H54 (cell line): ENCODE data around the gene NUP98.
"Not testable (repeated sequence)": the region's sequence is repeated elsewhere in the genome, so short reads cannot be mapped to it uniquely, and the experiment has no call there.

ENCODE experiments used
- DNase-seq: peaks from one replicate; pipeline ENCODE4 v3.0.0; 2011; ENCODE audit warnings: low spot score, mixed read lengths; ENCODE audit not compliant: insufficient read length
- FAIRE-seq: peaks from 3 replicates; lab custom pipeline; 2011; peaks lifted over from hg19 to GRCh38; lab: Jason Lieb, UNC
- POLR2A ChIP-seq: IDR thresholded peaks from 2 replicates; pipeline ENCODE4 v1.6.1; 2011; ENCODE audit warnings: low read depth, mild to moderate bottlenecking, low read length

The NUP98 gene

DNA sequence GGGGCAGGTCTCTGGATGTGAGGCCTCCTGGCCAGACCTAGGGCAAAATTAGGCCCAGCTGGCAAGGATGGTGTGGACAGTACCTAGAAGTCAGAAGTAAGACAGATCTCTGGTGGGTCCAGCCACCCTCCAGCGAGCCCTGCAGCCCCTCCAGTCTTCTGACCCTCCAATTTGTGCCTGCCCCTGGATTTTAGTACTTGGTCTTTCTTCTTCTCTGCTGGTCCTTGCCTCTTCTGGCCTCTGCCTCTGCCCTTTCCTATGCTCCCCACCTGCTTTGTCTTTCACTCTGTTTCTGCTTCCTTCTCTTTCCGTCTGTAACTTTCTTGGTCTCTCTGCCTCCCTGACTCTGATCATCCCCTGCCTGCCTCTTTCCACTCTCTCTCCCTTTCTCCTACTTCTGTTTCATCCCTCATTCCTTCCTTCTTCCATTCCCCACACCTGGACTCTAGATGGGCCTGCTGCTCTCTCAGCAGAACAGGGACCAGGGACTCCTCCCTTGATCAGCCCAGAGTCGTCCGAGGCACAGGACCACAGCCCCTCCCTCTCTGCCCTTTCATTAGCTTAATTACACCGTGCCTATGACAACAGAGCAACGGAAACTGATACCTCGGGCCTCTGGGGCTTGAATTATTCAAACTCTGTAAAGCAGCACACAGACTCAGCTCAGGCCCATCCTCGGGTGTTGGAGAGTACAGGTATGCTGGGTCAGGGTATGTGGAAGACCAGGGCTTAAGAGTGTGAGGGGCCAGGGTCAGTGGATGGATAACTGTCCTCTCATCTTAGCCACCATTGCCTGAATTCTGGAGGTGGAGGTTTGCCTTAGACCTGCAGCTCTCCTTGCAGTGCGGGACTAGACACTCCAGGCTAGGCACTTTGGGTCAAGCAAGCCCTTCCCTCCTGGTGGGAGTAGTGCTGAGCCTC, 125.8 kb downstream of the NUP98 start, which contains the start of gene CHRNA10:
Gene CHRNA10 (minus strand): TSS at position 51 of the 921 bp plus-strand sequence. CDS start 72 bp downstream, outside the sequence.
- TF ChIP-seq POLR2A = no peak
- FAIRE-seq (no peak), DNase-seq (no peak)

DNA sequence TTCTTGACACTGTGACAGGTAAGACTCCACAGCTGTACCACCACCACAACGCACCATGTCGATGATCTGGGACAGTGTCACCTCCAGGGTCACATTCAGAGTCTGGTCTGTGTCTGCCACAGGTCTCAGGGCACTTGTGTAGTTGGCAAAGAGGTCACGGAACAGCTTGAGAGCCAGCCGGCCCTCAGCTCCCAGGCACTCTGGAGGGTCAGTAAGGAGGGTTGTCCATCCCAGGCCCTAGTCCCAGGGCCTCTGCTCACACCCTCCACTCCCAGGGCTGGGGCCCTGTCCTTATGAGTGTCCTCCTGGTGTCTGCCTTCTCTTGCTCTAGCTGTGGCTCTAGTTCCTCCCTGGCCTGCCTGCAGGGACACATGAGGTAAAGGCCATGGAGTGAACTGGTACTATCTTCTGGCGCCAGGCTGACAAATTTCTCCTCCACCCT, 127.6 kb downstream of the NUP98 start:
- DNase-seq = no peak
- TF ChIP-seq POLR2A = no peak
- no peak for FAIRE-seq

DNA sequence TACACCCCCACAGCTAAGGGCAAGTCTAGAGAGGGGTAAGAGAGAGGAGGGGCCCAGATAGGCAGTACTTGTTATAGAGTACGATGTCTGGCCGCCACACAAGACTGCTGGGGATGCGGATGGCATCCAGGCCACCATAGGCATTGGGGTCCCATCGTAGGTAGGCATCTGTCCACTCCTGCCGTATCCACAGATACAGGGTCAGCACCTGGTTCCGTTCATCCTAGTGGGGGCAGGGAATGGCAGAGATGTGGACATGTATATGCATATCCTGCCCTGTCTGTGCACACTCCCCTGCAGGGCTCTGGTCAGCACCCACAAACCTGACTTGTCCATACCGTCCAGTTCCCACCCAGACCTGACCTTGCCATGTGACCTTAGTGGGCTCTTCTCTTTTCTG, 128.2 kb downstream of the NUP98 start:
- TF ChIP-seq POLR2A = no peak
- no peak for FAIRE-seq
- DNase-seq = no peak

DNA sequence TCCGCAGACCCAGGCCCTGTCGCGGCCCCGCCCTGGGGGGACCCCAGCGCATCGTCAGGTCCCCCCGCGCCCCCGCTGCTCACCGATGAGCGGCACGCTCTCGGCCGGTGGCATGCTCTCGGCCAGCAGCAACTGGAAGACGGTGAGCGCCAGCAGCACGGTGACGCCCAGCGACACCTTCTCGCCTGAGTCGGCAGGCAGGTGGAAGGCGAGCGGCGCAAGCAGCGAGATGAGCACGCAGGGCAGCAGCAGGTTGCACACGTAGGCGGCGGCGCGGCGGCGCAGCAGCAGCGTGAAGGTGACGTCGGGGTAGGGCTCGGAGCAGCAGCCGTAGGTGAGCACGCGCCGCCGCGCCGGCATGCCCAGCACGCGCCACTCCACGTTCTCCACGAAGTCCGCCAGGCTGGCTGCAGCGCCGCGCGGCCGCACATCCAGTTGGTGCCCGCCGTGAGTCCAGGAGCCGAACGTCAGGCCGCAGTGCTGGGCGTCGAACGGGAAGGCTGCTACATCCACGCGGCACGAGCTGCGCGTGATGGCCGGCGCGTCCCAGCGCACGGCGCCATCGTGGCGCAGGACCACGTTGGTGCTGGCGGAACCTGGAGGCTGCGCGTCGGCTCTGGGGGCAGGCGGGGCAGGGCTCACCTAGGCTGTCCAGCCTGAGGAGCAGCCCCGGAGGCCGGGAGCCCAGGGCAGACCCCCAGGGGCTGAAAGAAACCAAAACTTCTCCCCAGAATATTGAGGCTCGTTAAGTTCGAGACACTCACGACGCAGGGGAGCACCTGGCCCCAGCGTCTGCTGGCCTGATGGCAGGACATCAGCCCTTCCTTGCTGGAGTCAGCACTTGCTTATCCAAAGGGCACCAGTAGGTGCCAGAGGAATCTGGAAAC, 130.0 kb downstream of the NUP98 start:
- FAIRE-seq (no peak), DNase-seq (no peak)
- no peak for TF ChIP-seq POLR2A

DNA sequence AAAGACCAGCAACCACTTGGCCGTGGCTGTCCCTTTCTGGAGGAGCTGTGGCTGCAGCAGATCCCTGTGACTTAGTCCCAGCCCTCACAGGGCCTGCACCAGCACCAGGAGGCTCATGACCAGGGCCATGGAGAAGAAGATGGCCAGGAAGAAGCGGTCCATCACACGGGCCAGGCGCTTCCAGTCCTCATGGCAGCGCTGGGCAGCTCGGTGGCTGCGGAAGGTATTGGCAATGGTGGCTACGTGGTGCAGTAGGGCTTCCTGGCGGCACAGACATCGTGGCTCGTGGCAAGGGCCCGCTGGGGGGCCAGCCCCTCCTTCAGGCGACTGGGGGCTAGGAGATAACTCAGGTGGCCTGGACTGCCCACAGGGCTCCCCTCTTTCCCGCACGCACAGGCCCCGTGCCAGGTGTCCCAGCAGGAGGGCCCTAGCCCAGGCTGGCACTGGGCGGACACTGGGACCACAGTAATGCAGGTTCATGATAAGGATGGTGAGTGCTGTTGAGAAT, 131.3 kb downstream of the NUP98 start:
- DNase-seq = no peak
- no peak for TF ChIP-seq POLR2A
- FAIRE-seq = no peak

DNA sequence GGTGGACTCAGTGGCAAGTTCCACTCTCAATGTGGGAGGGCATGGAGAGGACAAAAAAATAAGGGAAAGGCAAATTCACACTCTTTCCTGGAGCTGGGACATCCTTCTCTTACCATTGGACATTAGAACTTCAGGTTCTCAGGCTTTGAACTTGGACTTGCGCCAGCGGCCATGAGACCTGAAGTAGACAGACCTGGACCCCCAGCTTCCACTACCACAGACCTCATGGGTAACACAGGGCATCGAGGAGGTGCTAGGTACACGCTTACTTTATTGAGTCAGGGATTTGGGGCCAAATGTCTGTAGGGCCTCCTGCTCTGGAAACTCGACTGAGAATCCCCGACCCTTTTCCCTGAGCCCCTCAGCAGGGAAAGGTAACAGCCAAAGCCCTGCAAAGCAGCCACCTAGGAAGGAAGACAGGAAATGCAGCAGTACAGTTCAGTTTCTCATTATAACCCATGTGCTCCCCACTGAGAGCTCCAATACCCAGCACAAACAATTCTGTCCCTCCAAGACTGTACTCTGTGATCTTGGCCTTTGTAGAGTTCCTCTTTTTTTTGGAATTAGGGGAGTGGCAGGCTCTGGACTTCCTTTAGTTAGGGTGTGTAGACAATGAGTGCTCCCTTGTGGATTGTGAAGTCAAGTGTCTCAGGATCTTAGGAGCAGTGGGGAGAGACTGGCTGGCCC, 131.9 kb downstream of the NUP98 start:
- TF ChIP-seq POLR2A = no peak
- DNase-seq (no peak), FAIRE-seq (no peak)

DNA sequence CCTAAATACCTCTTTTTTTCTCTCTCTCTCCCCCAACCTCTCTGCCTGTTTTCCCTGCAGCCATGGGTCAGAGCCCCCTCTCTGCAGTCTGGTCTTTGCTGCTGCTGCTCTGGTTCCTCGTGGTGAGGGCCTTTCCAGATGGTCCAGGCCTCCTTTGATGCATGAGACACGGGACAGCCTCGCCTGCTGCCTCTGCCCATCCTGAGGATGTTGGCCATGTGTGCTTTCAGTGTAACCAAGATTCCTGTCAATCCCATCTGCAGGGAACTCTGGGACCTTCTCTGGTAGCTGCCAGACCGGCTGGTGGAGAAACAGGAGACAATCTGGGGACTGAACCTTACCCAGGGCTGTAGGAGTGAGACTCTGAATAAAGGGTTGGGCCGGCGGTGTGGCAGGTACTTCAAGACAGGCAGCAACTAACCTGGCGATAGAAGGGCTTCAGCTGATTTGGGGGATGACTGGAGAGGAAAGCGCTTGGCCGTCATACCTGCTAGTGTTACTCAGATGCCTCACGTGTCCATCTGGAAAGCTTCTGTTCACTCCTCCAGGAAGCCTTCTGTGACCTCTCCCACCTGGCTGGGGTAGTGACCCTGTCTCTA, 133.2 kb downstream of the NUP98 start:
- no peak for FAIRE-seq
- no peak for DNase-seq
- TF ChIP-seq POLR2A = no peak

DNA sequence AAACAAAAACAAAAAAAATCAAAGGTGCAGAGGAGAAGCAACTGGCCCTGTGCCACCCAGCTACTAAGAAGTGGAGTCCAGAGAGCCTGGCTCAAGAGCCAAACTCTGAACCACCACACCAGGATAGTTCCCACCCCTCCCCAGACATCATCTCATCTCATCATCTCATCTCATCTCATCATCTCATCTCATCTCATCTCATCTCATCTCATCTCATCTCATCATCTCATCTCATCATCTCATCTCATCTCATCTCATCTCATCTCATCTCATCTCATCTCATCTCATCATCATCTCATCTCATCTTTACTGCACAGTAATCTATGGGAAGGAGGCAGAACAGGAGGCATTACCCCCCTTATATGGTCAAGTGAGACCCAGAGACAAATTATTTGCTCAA, 134.5 kb downstream of the NUP98 start:
- FAIRE-seq = no peak

DNA sequence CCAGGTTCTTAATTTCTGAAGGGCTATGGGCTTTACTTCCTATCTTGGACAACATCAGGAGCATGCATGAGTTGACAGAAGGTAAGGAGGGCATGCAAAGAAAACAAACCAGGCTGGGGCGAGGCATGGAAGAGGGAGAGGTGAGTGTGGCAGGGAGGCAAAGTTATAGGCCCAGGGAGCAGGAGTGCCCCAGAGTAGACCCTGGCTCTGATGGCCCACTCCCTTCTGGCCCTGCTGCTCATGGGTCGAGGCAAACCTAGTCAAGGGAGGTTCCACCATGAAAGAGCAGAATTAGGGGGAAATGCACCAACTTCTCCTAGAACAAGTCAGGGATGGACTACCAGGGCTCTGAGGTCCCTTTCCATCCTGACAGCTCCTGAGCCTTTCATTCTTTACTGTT, 136.4 kb downstream of the NUP98 start:
- no peak for DNase-seq
- FAIRE-seq = no peak
- TF ChIP-seq POLR2A = no peak

More for the DNA sequence above, 134.5 kb downstream of the NUP98 start:
- DNase-seq = no peak
- no peak for TF ChIP-seq POLR2A

DNA sequence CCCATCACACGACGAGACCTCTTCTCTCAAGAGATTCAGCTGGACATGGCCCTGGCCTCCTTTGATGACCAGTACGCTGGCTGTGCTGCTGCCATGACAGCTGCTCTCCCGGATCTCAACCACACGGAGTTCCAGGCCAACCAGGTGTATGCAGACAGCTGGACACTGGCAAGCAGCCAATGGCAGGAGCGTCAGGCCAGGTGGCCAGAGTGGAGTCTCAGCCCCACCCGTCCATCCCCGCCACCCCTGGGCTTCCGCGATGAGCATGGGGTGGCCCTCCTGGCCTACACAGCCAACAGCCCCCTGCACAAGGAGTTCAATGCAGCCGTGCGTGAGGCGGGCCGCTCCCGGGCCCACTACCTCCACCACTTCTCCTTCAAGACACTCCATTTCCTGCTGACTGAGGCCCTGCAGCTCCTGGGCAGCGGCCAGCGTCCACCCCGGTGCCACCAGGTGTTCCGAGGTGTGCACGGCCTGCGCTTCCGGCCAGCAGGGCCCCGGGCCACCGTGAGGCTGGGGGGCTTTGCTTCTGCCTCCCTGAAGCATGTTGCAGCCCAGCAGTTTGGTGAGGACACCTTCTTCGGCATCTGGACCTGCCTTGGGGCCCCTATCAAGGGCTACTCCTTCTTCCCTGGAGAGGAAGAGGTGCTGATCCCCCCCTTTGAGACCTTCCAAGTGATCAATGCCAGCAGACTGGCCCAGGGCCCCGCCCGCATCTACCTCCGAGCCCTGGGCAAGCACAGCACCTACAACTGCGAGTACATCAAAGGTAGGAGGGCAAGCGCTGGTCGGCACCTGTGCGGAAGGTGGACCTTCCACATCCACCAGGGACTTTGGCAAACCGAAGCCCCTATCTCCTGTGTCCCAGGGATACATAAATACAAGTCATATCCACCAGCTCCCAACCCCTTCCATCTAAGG, 137.5 kb downstream of the NUP98 start:
- DNase-seq = no peak
- no peak for FAIRE-seq
- no peak for TF ChIP-seq POLR2A

DNA sequence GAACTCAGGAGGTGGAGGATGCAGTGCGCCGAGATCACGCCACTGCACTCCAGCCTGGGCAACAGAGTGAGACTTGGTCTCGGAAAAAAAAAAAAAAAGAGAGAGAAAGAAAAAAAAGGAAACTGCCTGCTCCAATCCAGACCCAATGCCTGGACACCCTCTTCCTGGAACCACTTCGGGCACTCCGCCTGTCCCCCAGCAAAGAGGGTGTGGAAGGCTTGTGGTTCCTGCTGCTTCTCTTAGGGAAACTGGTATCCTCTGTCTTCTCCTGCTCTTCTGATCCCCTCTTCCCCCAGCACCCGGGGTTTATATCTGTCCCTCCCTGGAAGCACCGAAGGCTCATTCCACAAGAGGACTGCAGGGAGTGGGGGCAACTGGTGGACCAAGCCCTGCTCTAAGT, 139.1 kb downstream of the NUP98 start:
- no peak for FAIRE-seq
- TF ChIP-seq POLR2A = no peak
- DNase-seq = no peak

DNA sequence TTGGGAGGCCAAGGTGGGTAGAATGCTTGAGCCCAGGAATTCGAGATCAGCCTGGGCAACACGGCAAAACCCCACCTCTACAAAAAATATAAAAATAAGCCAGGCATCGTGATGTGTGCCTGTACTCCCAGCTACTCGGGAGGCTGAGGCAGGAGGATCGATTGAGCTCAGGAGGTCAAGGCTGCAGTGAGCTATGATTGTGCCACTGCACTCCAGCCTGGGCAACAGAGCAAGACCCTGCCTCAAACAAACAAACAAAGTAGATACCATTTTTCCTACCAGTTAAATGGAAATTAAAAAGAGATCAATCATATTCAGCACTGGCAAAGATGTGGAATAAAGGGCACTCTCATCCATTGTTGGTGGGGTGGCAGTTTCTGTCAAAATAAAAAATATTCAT, 140.0 kb downstream of the NUP98 start:
- not testable (repeated sequence) for FAIRE-seq, DNase-seq

DNA sequence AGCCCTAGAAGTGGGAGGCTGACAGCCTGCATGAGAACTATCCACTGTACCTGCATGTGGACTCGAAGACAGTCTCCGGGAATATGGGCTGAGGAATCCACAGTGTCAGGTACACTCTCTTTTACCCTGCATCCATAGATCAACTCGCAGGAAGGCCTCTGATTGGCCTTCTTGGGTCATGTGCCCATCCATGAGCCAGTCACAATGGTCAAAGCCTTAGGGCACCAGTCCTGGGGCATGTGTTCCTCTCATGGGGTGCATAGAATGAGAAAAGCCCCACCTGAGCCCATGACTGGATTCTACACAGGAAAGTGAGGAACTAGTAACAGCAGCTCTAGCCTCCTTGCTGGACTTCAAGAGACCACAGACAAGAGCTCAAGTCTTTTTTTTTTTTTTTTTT, 141.8 kb downstream of the NUP98 start:
- FAIRE-seq (no peak), DNase-seq (no peak)
- no peak for TF ChIP-seq POLR2A

DNA sequence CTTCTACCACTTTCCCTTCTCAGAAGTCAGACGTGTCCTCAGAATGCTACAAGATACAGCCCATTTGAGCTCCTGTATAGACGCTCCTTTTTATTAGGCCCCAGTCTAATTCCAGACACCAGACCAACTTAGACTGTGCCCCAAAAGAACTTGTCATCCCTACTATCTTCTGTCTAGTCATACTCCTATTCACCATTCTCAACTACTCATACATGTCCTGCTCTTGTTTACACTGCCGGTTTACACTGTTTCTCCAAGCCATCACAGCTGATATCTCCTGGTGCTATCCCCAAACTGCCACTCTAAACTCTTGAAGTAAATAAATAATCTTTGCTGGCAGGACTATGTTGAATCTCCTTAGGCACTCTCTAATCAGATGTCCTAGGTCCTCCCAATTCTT, 144.8 kb downstream of the NUP98 start:
- DNase-seq, FAIRE-seq: not testable (repeated sequence)

DNA sequence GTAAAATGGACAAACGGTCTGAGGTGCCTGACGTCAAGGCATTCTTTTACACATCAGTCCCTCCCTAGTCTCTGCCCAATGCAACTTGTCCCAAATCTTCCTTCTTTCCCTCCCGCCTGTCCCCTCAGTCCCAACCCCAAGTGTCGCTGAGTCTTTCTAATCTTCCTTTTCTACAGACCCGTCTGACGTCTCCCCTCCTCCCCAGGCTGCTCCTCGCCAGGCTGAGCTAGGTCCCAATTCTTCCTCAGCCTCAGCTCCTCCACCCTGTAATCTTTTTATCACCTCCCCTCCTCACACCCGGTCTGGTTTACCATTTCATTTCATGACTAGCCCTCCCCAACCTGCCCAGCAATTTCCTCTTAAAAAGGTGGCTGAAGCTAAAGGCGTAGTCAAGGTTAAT, 148.0 kb downstream of the NUP98 start:
- FAIRE-seq = not testable (repeated sequence)

DNA sequence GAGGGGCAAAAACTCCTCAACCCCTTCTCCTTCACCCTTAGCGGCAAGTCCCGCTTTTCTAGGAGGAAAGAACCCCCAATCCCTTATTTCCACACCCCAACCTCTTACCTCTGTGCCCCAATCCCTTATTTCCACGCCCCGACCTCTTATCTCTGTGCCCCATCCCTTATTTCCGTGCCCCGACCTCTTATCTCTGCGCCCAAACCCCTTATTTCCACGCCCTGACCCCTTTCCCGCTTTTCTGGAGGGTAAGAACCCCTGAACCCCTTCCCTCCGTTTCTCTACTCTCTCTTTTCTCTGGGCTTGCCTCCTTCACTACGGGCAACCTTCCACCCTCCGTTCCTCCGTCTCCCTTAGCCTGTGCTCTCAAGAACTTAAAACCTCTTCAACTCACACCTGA, 148.5 kb downstream of the NUP98 start:
- not testable (repeated sequence) for FAIRE-seq, DNase-seq

More for the DNA sequence above, 148.0 kb downstream of the NUP98 start:
- DNase-seq = not testable (repeated sequence)
